ENCODE measurements around the gene REC8. TPM values are rescaled to one million over a fixed set of nuclear protein-coding genes. Genes with fewer than 3 reads are reported as not detected.

Gene REC8
- total and polyA plus RNA-seq, 10 of the 15 experiments (the other 5 are each of a cell fraction or from before 2014, with no cell fraction given) = 4.2 to 76.9 (median 29.1) TPM

DNA sequence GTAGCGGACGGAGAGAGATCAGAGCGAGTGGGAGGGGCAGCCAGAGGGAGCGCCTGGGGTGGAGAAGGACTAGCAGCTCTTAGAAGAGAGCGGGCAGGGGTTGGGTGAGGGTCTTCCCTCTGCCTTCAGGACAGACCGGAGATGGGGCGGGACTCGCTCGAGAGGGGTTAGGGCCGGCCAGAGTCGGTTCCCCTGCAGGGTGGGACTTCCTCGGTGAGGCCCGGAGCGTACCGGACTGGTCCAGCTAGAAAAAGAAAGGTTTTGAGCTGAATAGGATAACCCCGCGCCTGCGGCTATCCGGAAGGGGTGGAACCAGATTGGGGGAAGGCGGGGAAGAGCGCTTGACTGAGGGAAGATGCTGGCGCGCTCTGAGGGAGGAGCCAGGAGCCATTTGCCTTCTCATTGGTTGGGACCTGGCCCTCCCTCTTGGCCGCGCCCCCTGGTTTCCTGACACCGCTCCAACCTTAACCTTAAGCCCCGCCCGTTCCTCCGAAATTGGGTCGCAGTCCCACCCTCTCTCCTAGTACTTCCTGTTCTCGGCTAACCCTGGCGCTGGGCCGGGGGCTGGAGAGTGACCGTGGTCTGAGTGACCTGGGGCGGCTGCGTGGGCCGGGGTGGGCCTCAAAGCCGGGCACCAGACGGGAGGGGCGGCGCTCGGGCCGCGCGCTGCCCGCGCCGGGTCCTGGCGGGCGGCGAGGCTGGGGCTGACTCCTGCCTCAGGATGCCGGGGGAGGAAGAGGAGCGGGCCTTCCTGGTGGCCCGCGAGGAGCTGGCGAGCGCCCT, 24.7 kb upstream of the REC8 start, which contains the start of gene RNF31 (continued):
- TF ChIP-seq GABPA (IDR thresholded peaks at IDR 0.05; ENCODE audit: low read depth) (peak; percentile 81), NBN (IDR thresholded peaks at IDR 0.05) (peak; percentile 90), ZNF24 (IDR thresholded peaks at IDR 0.05) (peak; percentile 53; the same call in 1 of the 2 replicates), ZNF207 (IDR thresholded peaks at IDR 0.05; ENCODE audit: borderline replicate concordance) (0 out of 2 replicates have a peak, but pooled peaks have one; percentile 37), HDGF (IDR thresholded peaks at IDR 0.05) (no peak; the same call in 1 of the 2 replicates), CREB1 (IDR thresholded peaks at IDR 0.05; ENCODE audit: low read depth) (no peak), NFIC (IDR thresholded peaks at IDR 0.05; ENCODE audit: low read depth, low read length) (no peak), RBBP5 (conservative IDR thresholded peaks at IDR 0.05) (no peak), TBL1XR1 (IDR thresholded peaks at IDR 0.05; ENCODE audit: low read depth, low read length) (0 out of 2 replicates have a peak, but pooled peaks have one; percentile 23), CEBPB (IDR thresholded peaks at IDR 0.05; ENCODE audit: borderline replicate concordance in 1 of 2, low read depth in 2 of 2, low read length in 2 of 2) (no peak), IRF4 (IDR thresholded peaks at IDR 0.05; ENCODE audit: low read depth, low read length) (no peak), EGR1 (IDR thresholded peaks at IDR 0.05; ENCODE audit: borderline replicate concordance in 1 of 2, low read depth in 2 of 2, low read length in 2 of 2) (no peak), STAT3 (IDR thresholded peaks at IDR 0.05; ENCODE audit: low read depth, low read length) (no peak), KDM1A (IDR thresholded peaks at IDR 0.05; ENCODE audit: borderline replicate concordance) (no peak), JUNB (IDR thresholded peaks at IDR 0.05) (no peak), RCOR1 (conservative IDR thresholded peaks at IDR 0.05; ENCODE audit: low read depth, low read length) (no peak), IKZF2 (IDR thresholded peaks at IDR 0.05) (no peak), EP300 (IDR thresholded peaks at IDR 0.05; ENCODE audit: borderline replicate concordance in 1 of 2, control insufficient read depth in 1 of 2, low read depth in 2 of 2, low read length in 2 of 2) (no peak), NFXL1 (IDR thresholded peaks at IDR 0.05; ENCODE audit: borderline replicate concordance) (0 out of 2 replicates have a peak, but pooled peaks have one; percentile 30), EED (IDR thresholded peaks at IDR 0.05; ENCODE audit: low read depth) (no peak), BCL11A (IDR thresholded peaks at IDR 0.05; ENCODE audit: low read depth, low read length) (no peak), SMAD5 (IDR thresholded peaks at IDR 0.05; ENCODE audit: low read depth) (peak; percentile 32; the same call in 1 of the 2 replicates)
- TF ChIP-seq, protein P1, sequence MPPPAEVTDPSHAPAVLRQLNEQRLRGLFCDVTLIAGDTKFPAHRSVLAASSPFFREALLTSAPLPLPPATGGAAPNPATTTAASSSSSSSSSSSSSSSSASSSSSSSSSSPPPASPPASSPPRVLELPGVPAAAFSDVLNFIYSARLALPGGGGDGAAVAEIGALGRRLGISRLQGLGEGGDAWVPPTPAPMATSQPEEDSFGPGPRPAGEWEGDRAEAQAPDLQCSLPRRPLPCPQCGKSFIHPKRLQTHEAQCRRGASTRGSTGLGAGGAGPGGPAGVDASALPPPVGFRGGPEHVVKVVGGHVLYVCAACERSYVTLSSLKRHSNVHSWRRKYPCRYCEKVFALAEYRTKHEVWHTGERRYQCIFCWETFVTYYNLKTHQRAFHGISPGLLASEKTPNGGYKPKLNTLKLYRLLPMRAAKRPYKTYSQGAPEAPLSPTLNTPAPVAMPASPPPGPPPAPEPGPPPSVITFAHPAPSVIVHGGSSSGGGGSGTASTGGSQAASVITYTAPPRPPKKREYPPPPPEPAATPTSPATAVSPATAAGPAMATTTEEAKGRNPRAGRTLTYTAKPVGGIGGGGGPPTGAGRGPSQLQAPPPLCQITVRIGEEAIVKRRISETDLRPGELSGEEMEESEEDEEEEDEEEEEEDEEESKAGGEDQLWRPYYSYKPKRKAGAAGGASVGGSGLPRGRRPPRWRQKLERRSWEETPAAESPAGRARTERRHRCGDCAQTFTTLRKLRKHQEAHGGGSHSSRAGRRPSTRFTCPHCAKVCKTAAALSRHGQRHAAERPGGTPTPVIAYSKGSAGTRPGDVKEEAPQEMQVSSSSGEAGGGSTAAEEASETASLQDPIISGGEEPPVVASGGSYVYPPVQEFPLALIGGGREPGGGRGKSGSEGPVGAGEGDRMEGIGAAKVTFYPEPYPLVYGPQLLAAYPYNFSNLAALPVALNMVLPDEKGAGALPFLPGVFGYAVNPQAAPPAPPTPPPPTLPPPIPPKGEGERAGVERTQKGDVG (CRISPR knock-in tag; IDR thresholded peaks at IDR 0.05) = no peak
- TF ChIP-seq, protein P2, sequence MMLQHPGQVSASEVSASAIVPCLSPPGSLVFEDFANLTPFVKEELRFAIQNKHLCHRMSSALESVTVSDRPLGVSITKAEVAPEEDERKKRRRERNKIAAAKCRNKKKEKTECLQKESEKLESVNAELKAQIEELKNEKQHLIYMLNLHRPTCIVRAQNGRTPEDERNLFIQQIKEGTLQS (IDR thresholded peaks at IDR 0.05; ENCODE audit: borderline replicate concordance, extremely low read depth, low read depth, low read length) = no peak
- TF ChIP-seq, protein P3, sequence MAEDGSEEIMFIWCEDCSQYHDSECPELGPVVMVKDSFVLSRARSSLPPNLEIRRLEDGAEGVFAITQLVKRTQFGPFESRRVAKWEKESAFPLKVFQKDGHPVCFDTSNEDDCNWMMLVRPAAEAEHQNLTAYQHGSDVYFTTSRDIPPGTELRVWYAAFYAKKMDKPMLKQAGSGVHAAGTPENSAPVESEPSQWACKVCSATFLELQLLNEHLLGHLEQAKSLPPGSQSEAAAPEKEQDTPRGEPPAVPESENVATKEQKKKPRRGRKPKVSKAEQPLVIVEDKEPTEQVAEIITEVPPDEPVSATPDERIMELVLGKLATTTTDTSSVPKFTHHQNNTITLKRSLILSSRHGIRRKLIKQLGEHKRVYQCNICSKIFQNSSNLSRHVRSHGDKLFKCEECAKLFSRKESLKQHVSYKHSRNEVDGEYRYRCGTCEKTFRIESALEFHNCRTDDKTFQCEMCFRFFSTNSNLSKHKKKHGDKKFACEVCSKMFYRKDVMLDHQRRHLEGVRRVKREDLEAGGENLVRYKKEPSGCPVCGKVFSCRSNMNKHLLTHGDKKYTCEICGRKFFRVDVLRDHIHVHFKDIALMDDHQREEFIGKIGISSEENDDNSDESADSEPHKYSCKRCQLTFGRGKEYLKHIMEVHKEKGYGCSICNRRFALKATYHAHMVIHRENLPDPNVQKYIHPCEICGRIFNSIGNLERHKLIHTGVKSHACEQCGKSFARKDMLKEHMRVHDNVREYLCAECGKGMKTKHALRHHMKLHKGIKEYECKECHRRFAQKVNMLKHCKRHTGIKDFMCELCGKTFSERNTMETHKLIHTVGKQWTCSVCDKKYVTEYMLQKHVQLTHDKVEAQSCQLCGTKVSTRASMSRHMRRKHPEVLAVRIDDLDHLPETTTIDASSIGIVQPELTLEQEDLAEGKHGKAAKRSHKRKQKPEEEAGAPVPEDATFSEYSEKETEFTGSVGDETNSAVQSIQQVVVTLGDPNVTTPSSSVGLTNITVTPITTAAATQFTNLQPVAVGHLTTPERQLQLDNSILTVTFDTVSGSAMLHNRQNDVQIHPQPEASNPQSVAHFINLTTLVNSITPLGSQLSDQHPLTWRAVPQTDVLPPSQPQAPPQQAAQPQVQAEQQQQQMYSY (CRISPR knock-in tag; IDR thresholded peaks at IDR 0.05) = no peak
